Measurements from ENCODE around the gene TMEM121B. TPM values are rescaled to one million over a fixed set of nuclear protein-coding genes. Genes with fewer than 3 reads are reported as not detected.

The TMEM121B gene
- polyA plus RNA-seq, 1 experiment = 0.06 TPM

DNA sequence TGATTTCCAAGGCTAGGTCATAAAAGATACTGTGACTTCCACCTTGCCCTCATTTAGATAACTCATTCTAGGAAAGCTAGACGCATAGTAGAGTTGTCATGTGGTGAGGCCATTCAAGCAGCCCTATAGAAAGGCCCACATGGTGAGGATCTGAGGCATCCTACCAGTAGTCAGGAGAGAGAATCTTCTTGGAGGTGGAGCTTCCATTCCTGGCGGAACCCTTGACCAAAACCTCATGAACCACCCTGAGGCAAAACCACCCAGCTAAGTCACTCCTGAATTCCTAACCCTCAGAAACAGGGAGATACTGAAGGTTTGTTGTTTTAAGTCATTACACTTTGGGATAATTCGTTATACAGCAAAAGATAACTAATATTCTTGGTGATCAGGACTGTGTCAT, 40.8 kb upstream of the TMEM121B start:
- no peaks in the 10 kb centered on the region; the same call in 1 of the 2 replicates for H3K9me3 ChIP-seq (ENCODE audit: control insufficient read depth, insufficient read depth, low read length)
- TF ChIP-seq, protein P1, sequence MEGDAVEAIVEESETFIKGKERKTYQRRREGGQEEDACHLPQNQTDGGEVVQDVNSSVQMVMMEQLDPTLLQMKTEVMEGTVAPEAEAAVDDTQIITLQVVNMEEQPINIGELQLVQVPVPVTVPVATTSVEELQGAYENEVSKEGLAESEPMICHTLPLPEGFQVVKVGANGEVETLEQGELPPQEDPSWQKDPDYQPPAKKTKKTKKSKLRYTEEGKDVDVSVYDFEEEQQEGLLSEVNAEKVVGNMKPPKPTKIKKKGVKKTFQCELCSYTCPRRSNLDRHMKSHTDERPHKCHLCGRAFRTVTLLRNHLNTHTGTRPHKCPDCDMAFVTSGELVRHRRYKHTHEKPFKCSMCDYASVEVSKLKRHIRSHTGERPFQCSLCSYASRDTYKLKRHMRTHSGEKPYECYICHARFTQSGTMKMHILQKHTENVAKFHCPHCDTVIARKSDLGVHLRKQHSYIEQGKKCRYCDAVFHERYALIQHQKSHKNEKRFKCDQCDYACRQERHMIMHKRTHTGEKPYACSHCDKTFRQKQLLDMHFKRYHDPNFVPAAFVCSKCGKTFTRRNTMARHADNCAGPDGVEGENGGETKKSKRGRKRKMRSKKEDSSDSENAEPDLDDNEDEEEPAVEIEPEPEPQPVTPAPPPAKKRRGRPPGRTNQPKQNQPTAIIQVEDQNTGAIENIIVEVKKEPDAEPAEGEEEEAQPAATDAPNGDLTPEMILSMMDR (IDR thresholded peaks at IDR 0.05; ENCODE audit: low read depth, low read length) = no peak
- no peak for DNase-seq (ENCODE audit: low read depth, low spot score)
- H3K27me3 ChIP-seq (ENCODE audit: control insufficient read depth, insufficient read depth, low read length) = peaks cover 2% of the 10 kb centered on the region
- no peak overlapping the region for H3K4me3 ChIP-seq (ENCODE audit: low read depth, low read length)
- H3K27ac ChIP-seq (ENCODE audit: low read depth, low read length) = no peak overlapping the region
- ChIA-PET CTCF (interaction anchor here (8.2 kb wide), 1 partner anchor 10 kb away, joined by 196 read pairs; no protein-coding TSS in a partner anchor), POLR2A (interaction anchor here (0.6 kb wide), 1 partner anchor 959 kb away, joined by 4 read pairs; no protein-coding TSS in a partner anchor)

DNA sequence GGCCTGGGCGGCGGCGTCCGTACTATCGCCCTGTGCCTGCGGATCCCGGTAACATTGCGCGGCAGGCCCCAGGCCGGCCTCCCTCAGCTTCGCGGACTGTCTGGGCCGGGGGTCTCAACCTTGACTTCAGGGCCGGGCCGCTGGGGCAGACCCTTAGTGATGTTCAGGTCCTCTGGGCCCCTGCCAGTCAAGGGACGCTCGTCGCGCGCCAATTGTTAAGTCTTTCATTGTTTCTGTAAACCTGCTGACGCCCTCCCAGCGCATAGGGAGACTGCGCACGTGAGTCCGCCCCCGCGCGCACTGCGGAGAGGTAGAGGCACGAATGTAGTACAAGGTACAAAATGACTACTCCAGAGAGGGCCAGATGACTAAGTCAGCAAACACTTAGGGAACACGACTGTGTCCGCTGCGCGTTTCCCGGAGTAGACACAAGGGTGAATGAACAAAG, 38.4 kb upstream of the TMEM121B start:
- no peak overlapping the region for H3K27ac ChIP-seq (ENCODE audit: low read depth, low read length)
- H3K4me3 ChIP-seq (ENCODE audit: low read depth, low read length) = peak overlapping the region; percentile 74
- ChIA-PET CTCF (interaction anchor here (0.6 to 8.2 kb wide), 2 partner anchors 9 to 13 kb away, joined by 3 to 196 read pairs; no protein-coding TSS in a partner anchor), POLR2A (interaction anchor here (1.0 kb wide), 1 partner anchor 12 kb away, joined by 3 read pairs; no protein-coding TSS in a partner anchor)
- TF ChIP-seq, protein P1 (IDR thresholded peaks at IDR 0.05; ENCODE audit: low read depth, low read length) = no peak
- no peaks in the 10 kb centered on the region for H3K27me3 ChIP-seq (ENCODE audit: control insufficient read depth, insufficient read depth, low read length)
- H3K9me3 ChIP-seq (ENCODE audit: control insufficient read depth, insufficient read depth, low read length) = no peaks in the 10 kb centered on the region; the same call in 1 of the 2 replicates
- DNase-seq (ENCODE audit: low read depth, low spot score) = no peak

DNA sequence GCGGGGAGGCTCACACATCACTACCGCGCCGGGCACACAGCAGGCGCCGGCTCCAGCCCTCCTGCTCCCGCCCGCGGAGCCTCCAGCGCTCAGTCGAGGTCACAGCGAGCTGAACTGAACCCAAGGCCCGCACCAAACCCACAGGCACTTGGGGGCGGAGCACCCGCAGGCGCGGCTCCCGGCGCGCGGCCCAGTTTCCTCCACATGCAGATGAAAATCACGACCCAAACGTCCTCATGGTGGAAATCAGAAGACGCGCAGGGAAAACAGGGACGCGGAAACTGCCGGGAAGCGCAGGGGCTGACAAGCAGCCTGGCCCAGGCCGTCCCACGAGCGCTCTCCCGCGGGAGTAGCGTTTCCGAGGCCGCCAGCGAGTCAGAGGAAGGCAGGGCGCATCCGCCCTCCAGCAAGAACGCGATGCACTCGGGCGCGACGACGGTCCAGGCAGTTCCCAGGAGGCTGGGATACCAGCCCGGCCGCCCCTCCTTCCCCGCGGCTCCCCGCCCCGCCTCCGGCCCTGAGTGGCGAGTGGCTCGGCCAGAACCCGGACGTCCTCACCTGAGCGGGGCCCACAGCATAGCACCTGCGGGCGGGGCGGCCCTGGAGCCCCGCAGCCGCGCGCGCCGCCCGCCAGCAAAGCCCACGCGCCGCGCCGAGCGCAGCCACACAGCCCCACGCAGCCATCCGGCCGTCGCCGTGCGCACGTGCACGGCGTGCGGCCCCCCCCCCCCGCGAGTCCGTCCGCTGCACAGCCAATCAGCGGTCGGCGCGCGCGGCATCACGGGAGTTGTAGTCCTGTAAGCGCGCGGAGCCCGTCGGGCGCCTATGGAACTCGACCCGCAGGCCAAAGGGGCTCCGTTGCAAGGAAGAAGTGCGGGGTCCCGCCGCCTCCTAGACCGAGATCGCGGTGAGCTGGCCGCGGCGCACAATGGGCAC, 37.7 kb upstream of the TMEM121B start, which contains the start of gene HDHD5:
Gene HDHD5 (minus strand): TSS at position 710 of the 936 bp plus-strand sequence. CDS start 26 bp downstream, at position 684.
- ChIA-PET POLR2A (interaction anchor here (1.0 kb wide), 2 partner anchors 13 kb away, joined by 3 to 6 read pairs; no protein-coding TSS in a partner anchor), CTCF (interaction anchor here (8.2 kb wide), 1 partner anchor 13 kb away, joined by 196 read pairs; no protein-coding TSS in a partner anchor)

DNA sequence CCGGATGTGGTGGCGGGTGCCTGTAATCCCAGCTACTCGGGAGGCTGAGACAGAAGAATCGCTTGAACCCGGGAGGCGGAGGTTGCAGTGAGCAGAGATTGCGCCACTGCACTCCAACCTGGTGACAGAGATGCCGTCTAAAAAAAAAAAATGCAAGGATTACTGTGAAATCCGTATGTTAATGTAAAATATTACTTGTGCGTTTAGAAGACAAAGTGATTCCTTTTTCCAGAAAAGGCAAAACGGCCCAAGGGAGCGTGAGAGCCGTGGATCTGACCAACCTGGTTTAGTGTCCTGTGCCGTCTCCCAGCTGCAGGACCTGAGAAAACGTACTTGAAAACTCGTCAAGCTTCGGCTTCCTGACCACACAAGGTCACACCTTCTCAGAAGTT, 37.0 kb upstream of the TMEM121B start:
- Histone ChIP-seq H3K27ac (ENCODE audit: low read depth, low read length) (peak overlapping the region; percentile 81), H3K27me3 (ENCODE audit: control insufficient read depth, insufficient read depth, low read length) (no peaks in the 10 kb centered on the region), H3K4me3 (ENCODE audit: low read depth, low read length) (peak overlapping the region; percentile 74), H3K9me3 (ENCODE audit: control insufficient read depth, insufficient read depth, low read length) (no peaks in the 10 kb centered on the region; the same call in 1 of the 2 replicates)
- ChIA-PET POLR2A (interaction anchor here (1.0 kb wide), 1 partner anchor 14 kb away, joined by 6 read pairs; no protein-coding TSS in a partner anchor), CTCF (interaction anchor here (8.2 kb wide), 1 partner anchor 14 kb away, joined by 196 read pairs; no protein-coding TSS in a partner anchor)
- no peak for DNase-seq (ENCODE audit: low read depth, low spot score)
- TF ChIP-seq, protein P1 (IDR thresholded peaks at IDR 0.05; ENCODE audit: low read depth, low read length) = no peak

More for the DNA sequence above, 37.7 kb upstream of the TMEM121B start, which contains the start of gene HDHD5:
- no peaks in the 10 kb centered on the region; the same call in 1 of the 2 replicates for H3K9me3 ChIP-seq (ENCODE audit: control insufficient read depth, insufficient read depth, low read length)
- H3K4me3 ChIP-seq (ENCODE audit: low read depth, low read length) = peak within 1 kb of the TSS; percentile 74
- TF ChIP-seq, protein P1 (IDR thresholded peaks at IDR 0.05; ENCODE audit: low read depth, low read length) = no peak
- H3K27me3 ChIP-seq (ENCODE audit: control insufficient read depth, insufficient read depth, low read length) = no peaks in the 10 kb centered on the region
- peak; percentile 49 for DNase-seq (ENCODE audit: low read depth, low spot score)
- peak within 1 kb of the TSS; percentile 81 for H3K27ac ChIP-seq (ENCODE audit: low read depth, low read length)

Data from AG04450 (cell line).